HG03342 (cell line): ENCODE results near the gene C17orf113.
"Not testable (repeated sequence)": the region's sequence is repeated elsewhere in the genome, so short reads cannot be mapped to it uniquely, and the experiment has no call there.

Source experiments
- ATAC-seq: cut with Tn5 transposase; IDR thresholded peaks from one replicate; pipeline ENCODE4 v1.9.1; 2021; ENCODE audit warnings: mild to moderate bottlenecking, moderate library complexity; ENCODE audit not compliant: unreplicated experiment

The C17orf113 gene

GRCh38 chr17:42017866-42018200 is 32.6 kb downstream of the C17orf113 start:
- peak; percentile 4 for ATAC-seq

GRCh38 chr17:42016941-42017865 is 33.2 kb downstream of the C17orf113 start, which contains the start of gene DNAJC7:
TSS of gene DNAJC7 (minus strand) at chr17:42017439. CDS start at chr17:42017416, 23 bp downstream.
- peak; percentile 76 for ATAC-seq

- ATAC-seq: no peak
These were observed 34.0 kb downstream of the C17orf113 start for GRCh38 chr17:42016411-42016831.

- not testable (repeated sequence) for ATAC-seq
These were observed 36.7 kb downstream of the C17orf113 start for GRCh38 chr17:42013740-42014139.

GRCh38 chr17:42012363-42012762 is 38.0 kb downstream of the C17orf113 start:
- ATAC-seq: not testable (repeated sequence)

GRCh38 chr17:42010898-42011516 is 39.4 kb downstream of the C17orf113 start:
- no peak for ATAC-seq

- not testable (repeated sequence) for ATAC-seq
These were observed 40.1 kb downstream of the C17orf113 start for GRCh38 chr17:42010266-42010680.

GRCh38 chr17:42009170-42009569 is 41.2 kb downstream of the C17orf113 start:
- ATAC-seq: no peak

GRCh38 chr17:42005166-42005565 is 45.2 kb downstream of the C17orf113 start:
- ATAC-seq: no peak

GRCh38 chr17:42002792-42003301 is 47.6 kb downstream of the C17orf113 start:
- no peak for ATAC-seq

- ATAC-seq: no peak
These were observed 48.1 kb downstream of the C17orf113 start for GRCh38 chr17:42002175-42002791.

GRCh38 chr17:42001729-42002128 is 48.7 kb downstream of the C17orf113 start:
- ATAC-seq: no peak

GRCh38 chr17:42000413-42001133 is 49.8 kb downstream of the C17orf113 start:
- no peak for ATAC-seq

GRCh38 chr17:41998497-41998896 is 51.9 kb downstream of the C17orf113 start:
- no peak for ATAC-seq

GRCh38 chr17:41996855-41997164 is 53.6 kb downstream of the C17orf113 start:
- no peak for ATAC-seq

- no peak for ATAC-seq
These were observed 57.8 kb downstream of the C17orf113 start for GRCh38 chr17:41992576-41992975.

GRCh38 chr17:41989702-41990419 is 60.5 kb downstream of the C17orf113 start:
- ATAC-seq: no peak

GRCh38 chr17:41988418-41988817 is 62.0 kb downstream of the C17orf113 start:
- ATAC-seq: no peak
